HCEC 1CT (cell line): ENCODE measurements around the gene UMODL1.

Experiments used
- DNase-seq: peaks from one replicate; pipeline ENCODE4 v3.0.0-alpha.2; 2017

UMODL1 gene

GRCh38 chr21:42117229-42117966 is 46.3 kb downstream of the UMODL1 start:
- DNase-seq, result peak; percentile 54

GRCh38 chr21:42117967-42118780 is 47.1 kb downstream of the UMODL1 start:
- no peak for DNase-seq

- no peak for DNase-seq
These were observed 47.8 kb downstream of the UMODL1 start for GRCh38 chr21:42118901-42119300.

GRCh38 chr21:42120101-42120902 is 49.2 kb downstream of the UMODL1 start:
- no peak for DNase-seq

- DNase-seq, result no peak
These were observed 49.9 kb downstream of the UMODL1 start for GRCh38 chr21:42120903-42121535.

- no peak for DNase-seq
These were observed 50.7 kb downstream of the UMODL1 start for GRCh38 chr21:42121794-42122193.

GRCh38 chr21:42122398-42122797 is 51.3 kb downstream of the UMODL1 start:
- DNase-seq, result no peak

- no peak for DNase-seq
These were observed 51.7 kb downstream of the UMODL1 start for GRCh38 chr21:42122808-42123207.

GRCh38 chr21:42123219-42123908 is 52.2 kb downstream of the UMODL1 start:
- DNase-seq, result no peak

GRCh38 chr21:42124081-42124480 is 53.0 kb downstream of the UMODL1 start:
- DNase-seq, result no peak

- no peak for DNase-seq
These were observed 53.9 kb downstream of the UMODL1 start for GRCh38 chr21:42124826-42125570.

GRCh38 chr21:42125571-42126544 is 54.7 kb downstream of the UMODL1 start:
- DNase-seq, result peak; percentile 20

- no peak for DNase-seq
These were observed 56.3 kb downstream of the UMODL1 start for GRCh38 chr21:42127164-42128150.

- no peak for DNase-seq
These were observed 58.5 kb downstream of the UMODL1 start for GRCh38 chr21:42129300-42130266.

- no peak for DNase-seq
These were observed 59.3 kb downstream of the UMODL1 start for GRCh38 chr21:42130441-42130840.

GRCh38 chr21:42132183-42132582 is 61.1 kb downstream of the UMODL1 start:
- DNase-seq, result no peak

- DNase-seq, result no peak
These were observed 62.0 kb downstream of the UMODL1 start for GRCh38 chr21:42133131-42133530.
